ENCODE results near the gene ABHD17A. TPM values are rescaled to one million over a fixed set of nuclear protein-coding genes. Genes with fewer than 3 reads are reported as not detected.

The ABHD17A gene
- total RNA-seq, 2 donors from 2014 or later: 50.6 to 52.9 TPM

DNA sequence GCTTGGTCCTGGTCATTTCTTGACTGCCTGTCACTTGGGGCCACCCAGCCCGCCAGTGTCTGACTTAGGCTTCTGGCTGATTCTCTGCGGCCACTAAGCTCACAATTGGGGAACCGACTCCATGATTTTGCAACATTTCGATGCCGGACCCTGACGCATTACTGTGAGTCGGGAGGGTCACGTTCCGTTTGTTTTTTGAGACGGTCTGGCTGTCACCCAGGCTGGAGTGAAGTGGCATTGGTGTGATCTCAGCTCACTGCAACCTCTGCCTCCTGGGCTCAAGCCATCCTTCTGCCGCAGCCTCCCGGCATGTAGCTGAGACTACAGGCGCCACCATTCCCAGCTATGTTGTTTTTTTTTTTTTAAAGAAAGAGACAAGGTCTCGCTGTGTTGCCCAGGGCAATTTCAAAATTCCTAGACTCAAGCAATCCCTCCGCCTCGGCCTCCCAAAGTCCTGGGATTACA is 16.7 kb upstream of the ABHD17A start:
- Histone ChIP-seq H3K27ac (ENCODE audit: low read depth, low read length) (no peak overlapping the region), H3K4me1 (ENCODE audit: control insufficient read depth, insufficient read depth, low read length) (no peaks in the 10 kb centered on the region), H3K9ac (ENCODE audit: extremely low read depth, low read length, poor library complexity, severe bottlenecking) (no peak overlapping the region), H3K27me3 (ENCODE audit: control insufficient read depth, insufficient read depth, low read length, poor library complexity, severe bottlenecking) (no peaks in the 10 kb centered on the region), H3K9me3 (ENCODE audit: control insufficient read depth, low read length) (no peaks in the 10 kb centered on the region), H3K4me3 (ENCODE audit: low read length) (no peak overlapping the region), H3K36me3 (ENCODE audit: control insufficient read depth, insufficient read depth, low read length) (no peaks in the 10 kb centered on the region)
- TF ChIP-seq, protein P1, sequence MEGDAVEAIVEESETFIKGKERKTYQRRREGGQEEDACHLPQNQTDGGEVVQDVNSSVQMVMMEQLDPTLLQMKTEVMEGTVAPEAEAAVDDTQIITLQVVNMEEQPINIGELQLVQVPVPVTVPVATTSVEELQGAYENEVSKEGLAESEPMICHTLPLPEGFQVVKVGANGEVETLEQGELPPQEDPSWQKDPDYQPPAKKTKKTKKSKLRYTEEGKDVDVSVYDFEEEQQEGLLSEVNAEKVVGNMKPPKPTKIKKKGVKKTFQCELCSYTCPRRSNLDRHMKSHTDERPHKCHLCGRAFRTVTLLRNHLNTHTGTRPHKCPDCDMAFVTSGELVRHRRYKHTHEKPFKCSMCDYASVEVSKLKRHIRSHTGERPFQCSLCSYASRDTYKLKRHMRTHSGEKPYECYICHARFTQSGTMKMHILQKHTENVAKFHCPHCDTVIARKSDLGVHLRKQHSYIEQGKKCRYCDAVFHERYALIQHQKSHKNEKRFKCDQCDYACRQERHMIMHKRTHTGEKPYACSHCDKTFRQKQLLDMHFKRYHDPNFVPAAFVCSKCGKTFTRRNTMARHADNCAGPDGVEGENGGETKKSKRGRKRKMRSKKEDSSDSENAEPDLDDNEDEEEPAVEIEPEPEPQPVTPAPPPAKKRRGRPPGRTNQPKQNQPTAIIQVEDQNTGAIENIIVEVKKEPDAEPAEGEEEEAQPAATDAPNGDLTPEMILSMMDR (conservative IDR thresholded peaks at IDR 0.05): no peak
- Mint-ChIP-seq H3K27ac (no peak overlapping the region), H3K4me1 (peaks cover 4% of the 10 kb centered on the region), H3K36me3 (ENCODE audit: low read depth) (peaks cover 5% of the 10 kb centered on the region), H3K27me3 (ENCODE audit: insufficient read depth) (no peaks in the 10 kb centered on the region), H3K9me3 (no peaks in the 10 kb centered on the region), H3K4me3 (no peak overlapping the region)
- DNase-seq: no peak
- WGBS, 2 experiments (ENCODE audit: insufficient coverage in 1 of 2, insufficient read length in 1 of 2): 89 to 95% methylated on average over 14 to 16 of the region's 16 CpGs

DNA sequence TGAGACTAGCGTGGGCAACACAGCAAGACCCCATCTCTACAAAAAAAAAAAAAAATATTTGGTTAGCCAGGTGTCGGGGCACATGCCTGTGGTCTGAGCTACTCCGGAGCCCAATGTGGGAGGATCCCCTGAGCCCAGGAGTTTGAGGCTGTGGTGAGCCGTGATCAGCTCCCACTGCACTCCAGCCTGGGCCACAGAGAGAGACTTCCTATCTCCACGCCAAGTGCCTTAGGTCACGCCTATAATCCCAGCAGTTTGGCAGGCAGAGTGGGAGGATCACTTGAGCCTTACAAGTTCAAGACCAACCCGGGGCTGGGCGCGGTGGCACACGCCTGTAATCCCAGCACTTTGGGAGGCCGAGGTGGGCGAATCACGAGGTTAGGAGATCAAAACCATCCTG is 11.2 kb upstream of the ABHD17A start:
- H3K27ac Mint-ChIP-seq: no peak overlapping the region

GRCh38 chr19:1893791-1894190 is 8.5 kb upstream of the ABHD17A start:
- no peak overlapping the region for H3K4me3 ChIP-seq (ENCODE audit: low read length)
- no peaks in the 10 kb centered on the region for H3K4me1 ChIP-seq (ENCODE audit: control insufficient read depth, insufficient read depth, low read length)
- Mint-ChIP-seq H3K27ac (no peak overlapping the region), H3K36me3 (ENCODE audit: low read depth) (no peaks in the 10 kb centered on the region), H3K27me3 (ENCODE audit: insufficient read depth) (no peaks in the 10 kb centered on the region), H3K4me3 (no peak overlapping the region), H3K9me3 (no peaks in the 10 kb centered on the region), H3K4me1 (no peaks in the 10 kb centered on the region)
- WGBS, 2 experiments (ENCODE audit: insufficient coverage in 1 of 2, insufficient read length in 1 of 2): 76 to 78% methylated on average over 10 to 14 of the region's 17 CpGs
- H3K9ac ChIP-seq (ENCODE audit: extremely low read depth, low read length, poor library complexity, severe bottlenecking): no peak overlapping the region
- peak; percentile 56 for DNase-seq
- no peaks in the 10 kb centered on the region for H3K9me3 ChIP-seq (ENCODE audit: control insufficient read depth, low read length)
- TF ChIP-seq, protein P1 (conservative IDR thresholded peaks at IDR 0.05): no peak
- H3K36me3 ChIP-seq (ENCODE audit: control insufficient read depth, insufficient read depth, low read length): no peaks in the 10 kb centered on the region
- no peaks in the 10 kb centered on the region for H3K27me3 ChIP-seq (ENCODE audit: control insufficient read depth, insufficient read depth, low read length, poor library complexity, severe bottlenecking)
- no peak overlapping the region for H3K27ac ChIP-seq (ENCODE audit: low read depth, low read length)

More for the DNA sequence above, 11.2 kb upstream of the ABHD17A start:
- Histone ChIP-seq H3K4me3 (ENCODE audit: low read length) (no peak overlapping the region), H3K27ac (ENCODE audit: low read depth, low read length) (no peak overlapping the region), H3K36me3 (ENCODE audit: control insufficient read depth, insufficient read depth, low read length) (no peaks in the 10 kb centered on the region), H3K27me3 (ENCODE audit: control insufficient read depth, insufficient read depth, low read length, poor library complexity, severe bottlenecking) (no peaks in the 10 kb centered on the region), H3K4me1 (ENCODE audit: control insufficient read depth, insufficient read depth, low read length) (no peaks in the 10 kb centered on the region), H3K9ac (ENCODE audit: extremely low read depth, low read length, poor library complexity, severe bottlenecking) (no peak overlapping the region), H3K9me3 (ENCODE audit: control insufficient read depth, low read length) (no peaks in the 10 kb centered on the region)
- H3K27me3 Mint-ChIP-seq (ENCODE audit: insufficient read depth): no peaks in the 10 kb centered on the region
- H3K36me3 Mint-ChIP-seq (ENCODE audit: low read depth): no peaks in the 10 kb centered on the region
- no peak for DNase-seq
- 89 to 92% methylated on average over 11 to 13 of the region's 13 CpGs for WGBS, 2 experiments (ENCODE audit: insufficient coverage in 1 of 2, insufficient read length in 1 of 2)
- TF ChIP-seq, protein P1 (conservative IDR thresholded peaks at IDR 0.05): no peak
- H3K4me1 Mint-ChIP-seq: no peaks in the 10 kb centered on the region
- no peaks in the 10 kb centered on the region for H3K9me3 Mint-ChIP-seq
- no peak overlapping the region for H3K4me3 Mint-ChIP-seq

Data from endodermal cell (in vitro differentiated cells).